Uterus (tissue), 2 donors: ENCODE data around the gene RNF34.
"Not testable (repeated sequence)": the region's sequence is repeated elsewhere in the genome, so short reads cannot be mapped to it uniquely, and the experiment has no call there.

Source experiments
- CTCF ChIP-seq, 4 experiments: fragments of 200-600 bp in 2 of 4; fragments of 450-650 bp in 2 of 4; sonication (generic) in 2 of 4; IDR thresholded peaks; one replicate each; pipeline ENCODE4 v1.5.1; 2016 to 2019; ENCODE audit warnings: antibody characterized with exemption in 4 of 4, mild to moderate bottlenecking in 2 of 4, moderate library complexity in 1 of 4
- POLR2A ChIP-seq, 2 donors: fragments of 450-650 bp; IDR thresholded peaks; one replicate each; pipeline ENCODE4 v1.6.1; 2016; ENCODE audit warnings: antibody characterized with exemption in 2 of 2, mild to moderate bottlenecking in 1 of 2, moderate library complexity in 1 of 2

- TF ChIP-seq CTCF, POLR2A (IDR thresholded peaks at IDR 0.05): not testable (repeated sequence)
Observed at GRCh38 chr12:121374945-121375584, 24.9 kb upstream of the RNF34 start.
